ENCODE measurements around the gene UBQLNL. TPM values are rescaled to one million over a fixed set of nuclear protein-coding genes. Genes with fewer than 3 reads are reported as not detected.

UBQLNL gene
- total and polyA plus RNA-seq, 2 of the 4 experiments (the other 2 are of a cell fraction) = 0.18 to 0.48 TPM

GRCh38 chr11:5499671-5500070 lies 16.8 kb downstream of the UBQLNL start:
- H3K9ac ChIP-seq (ENCODE audit: low read depth, low read length) = no peak overlapping the region
- in situ Hi-C loops (cut with MboI; ENCODE audit: low sequenced_read_pairs) = no loop called here

More at GRCh38 chr11:5499671-5500070, 16.8 kb downstream of the UBQLNL start:
- DNase-seq (no peak), ATAC-seq (ENCODE audit: low read depth) (no peak)
- no peak for TF ChIP-seq MXI1 (IDR thresholded peaks at IDR 0.05; ENCODE audit: borderline replicate concordance, low read depth, low read length)
- no peak for TF ChIP-seq CTCF (conservative IDR thresholded peaks at IDR 0.05; ENCODE audit: low read depth, low read length)
- no peak for TF ChIP-seq RFX5 (IDR thresholded peaks at IDR 0.05; ENCODE audit: low read depth, low read length)
- no CpG with 5 or more reads among the region's 2 CpGs for WGBS, 2 experiments (ENCODE audit: extremely low coverage in 2 of 2, insufficient read length in 1 of 2)
- Histone ChIP-seq H3K9me1 (ENCODE audit: insufficient read depth, low read length) (no peaks in the 10 kb centered on the region), H3K4me2 (ENCODE audit: low read depth, low read length) (no peak overlapping the region), H2BK15ac (ENCODE audit: low read depth, low read length) (no peak overlapping the region), H3K4ac (ENCODE audit: low read depth, low read length) (no peak overlapping the region), H3K18ac (ENCODE audit: low read depth, low read length) (no peak overlapping the region), H4K91ac (ENCODE audit: insufficient read depth, low read depth, low read length) (no peak overlapping the region), H2AFZ (replicated peaks; ENCODE audit: low read length, poor library complexity) (no peak overlapping the region), H2AK5ac (ENCODE audit: low read depth, low read length) (no peak overlapping the region), H3K9me3 (ENCODE audit: control insufficient read depth, insufficient read depth, low read length) (no peaks in the 10 kb centered on the region), H3K27ac (ENCODE audit: insufficient read depth, low read length) (no peak overlapping the region), H2AK9ac (replicated peaks; ENCODE audit: low read depth, low read length, poor library complexity) (no peak overlapping the region), H3K4me1 (ENCODE audit: control insufficient read depth, insufficient read depth, low read length) (no peaks in the 10 kb centered on the region), H3K79me1 (ENCODE audit: low read depth in 1 of 2, low read length in 2 of 2) (no peaks in the 10 kb centered on the region), H4K20me1 (ENCODE audit: insufficient read depth, low read length) (no peaks in the 10 kb centered on the region), H3K27me3 (ENCODE audit: control insufficient read depth, insufficient read depth, low read length) (no peaks in the 10 kb centered on the region), H4K5ac (ENCODE audit: low read depth, low read length) (no peak overlapping the region), H3K4me3 (ENCODE audit: insufficient read depth, low read depth, low read length) (no peak overlapping the region), H3K36me3 (ENCODE audit: control insufficient read depth, insufficient read depth, low read length) (no peaks in the 10 kb centered on the region), H3K56ac (ENCODE audit: extremely low read depth, insufficient read depth, low read length) (no peak overlapping the region), H2BK120ac (ENCODE audit: low read depth, low read length) (no peak overlapping the region), H4K8ac (ENCODE audit: low read depth in 2 of 2, low read length in 2 of 2) (no peak overlapping the region), H3K23ac (ENCODE audit: low read depth, low read length) (no peak overlapping the region), H2BK5ac (ENCODE audit: low read depth, low read length, poor library complexity, severe bottlenecking) (no peak overlapping the region), H2BK20ac (ENCODE audit: low read depth, low read length) (no peak overlapping the region), H3K14ac (replicated peaks; ENCODE audit: low read depth, low read length) (no peak overlapping the region)
- CTCF ChIA-PET = no interaction called here
- POLR2A ChIA-PET (ENCODE audit: unreplicated experiment) = no interaction called here
- no TSS peak for BruUV-seq (replicated peaks)
- intact Hi-C loops (cut with micrococcal nuclease) = no loop called here
- dilution Hi-C loops (cut with HindIII; ENCODE audit: low sequenced_read_pairs, unreplicated experiment) = no loop called here

All from IMR-90 (cell line).